ENCODE measurements around the gene ST3GAL4.

DNA sequence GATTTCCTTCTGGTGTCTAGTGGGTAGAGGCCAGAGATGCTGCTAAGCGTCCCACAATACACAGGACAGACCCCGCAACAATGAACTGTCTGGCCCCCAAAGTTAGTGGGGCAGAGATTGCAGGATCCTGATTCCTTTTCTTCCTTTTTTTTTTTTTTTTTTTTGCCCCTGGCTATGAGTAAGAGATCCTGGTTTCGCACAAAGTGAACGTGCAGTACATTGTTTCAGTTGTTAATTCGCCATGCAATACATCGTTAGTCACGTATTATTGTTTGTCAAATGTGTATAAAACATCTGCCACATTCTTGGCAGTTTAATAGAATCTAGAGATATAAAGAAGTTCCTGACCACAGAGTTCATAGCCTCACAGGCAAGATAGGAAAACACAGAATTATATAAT lies 20.2 kb downstream of the ST3GAL4 start:
- TF ChIP-seq EP300 (IDR thresholded peaks at IDR 0.05; ENCODE audit: borderline replicate concordance) (no peak), CREB1 (IDR thresholded peaks at IDR 0.05; ENCODE audit: low read depth) (no peak), FOXM1 (IDR thresholded peaks at IDR 0.05; ENCODE audit: borderline replicate concordance, low read depth) (no peak), TEAD4 (IDR thresholded peaks at IDR 0.05) (no peak), YY1 (IDR thresholded peaks at IDR 0.05; ENCODE audit: low read depth) (no peak), TAF1 (IDR thresholded peaks at IDR 0.05; ENCODE audit: low read depth) (no peak), EGR1 (IDR thresholded peaks at IDR 0.05) (no peak), RAD21 (IDR thresholded peaks at IDR 0.05; ENCODE audit: low read depth) (no peak), CEBPB (IDR thresholded peaks at IDR 0.05) (no peak), ZBTB7A (IDR thresholded peaks at IDR 0.05; ENCODE audit: low read depth) (no peak), TCF12 (IDR thresholded peaks at IDR 0.05; ENCODE audit: low read depth) (no peak)
- TF ChIP-seq, protein P1, sequence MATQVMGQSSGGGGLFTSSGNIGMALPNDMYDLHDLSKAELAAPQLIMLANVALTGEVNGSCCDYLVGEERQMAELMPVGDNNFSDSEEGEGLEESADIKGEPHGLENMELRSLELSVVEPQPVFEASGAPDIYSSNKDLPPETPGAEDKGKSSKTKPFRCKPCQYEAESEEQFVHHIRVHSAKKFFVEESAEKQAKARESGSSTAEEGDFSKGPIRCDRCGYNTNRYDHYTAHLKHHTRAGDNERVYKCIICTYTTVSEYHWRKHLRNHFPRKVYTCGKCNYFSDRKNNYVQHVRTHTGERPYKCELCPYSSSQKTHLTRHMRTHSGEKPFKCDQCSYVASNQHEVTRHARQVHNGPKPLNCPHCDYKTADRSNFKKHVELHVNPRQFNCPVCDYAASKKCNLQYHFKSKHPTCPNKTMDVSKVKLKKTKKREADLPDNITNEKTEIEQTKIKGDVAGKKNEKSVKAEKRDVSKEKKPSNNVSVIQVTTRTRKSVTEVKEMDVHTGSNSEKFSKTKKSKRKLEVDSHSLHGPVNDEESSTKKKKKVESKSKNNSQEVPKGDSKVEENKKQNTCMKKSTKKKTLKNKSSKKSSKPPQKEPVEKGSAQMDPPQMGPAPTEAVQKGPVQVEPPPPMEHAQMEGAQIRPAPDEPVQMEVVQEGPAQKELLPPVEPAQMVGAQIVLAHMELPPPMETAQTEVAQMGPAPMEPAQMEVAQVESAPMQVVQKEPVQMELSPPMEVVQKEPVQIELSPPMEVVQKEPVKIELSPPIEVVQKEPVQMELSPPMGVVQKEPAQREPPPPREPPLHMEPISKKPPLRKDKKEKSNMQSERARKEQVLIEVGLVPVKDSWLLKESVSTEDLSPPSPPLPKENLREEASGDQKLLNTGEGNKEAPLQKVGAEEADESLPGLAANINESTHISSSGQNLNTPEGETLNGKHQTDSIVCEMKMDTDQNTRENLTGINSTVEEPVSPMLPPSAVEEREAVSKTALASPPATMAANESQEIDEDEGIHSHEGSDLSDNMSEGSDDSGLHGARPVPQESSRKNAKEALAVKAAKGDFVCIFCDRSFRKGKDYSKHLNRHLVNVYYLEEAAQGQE (IDR thresholded peaks at IDR 0.05; ENCODE audit: low read depth), result no peak
- TF ChIP-seq, protein P2, sequence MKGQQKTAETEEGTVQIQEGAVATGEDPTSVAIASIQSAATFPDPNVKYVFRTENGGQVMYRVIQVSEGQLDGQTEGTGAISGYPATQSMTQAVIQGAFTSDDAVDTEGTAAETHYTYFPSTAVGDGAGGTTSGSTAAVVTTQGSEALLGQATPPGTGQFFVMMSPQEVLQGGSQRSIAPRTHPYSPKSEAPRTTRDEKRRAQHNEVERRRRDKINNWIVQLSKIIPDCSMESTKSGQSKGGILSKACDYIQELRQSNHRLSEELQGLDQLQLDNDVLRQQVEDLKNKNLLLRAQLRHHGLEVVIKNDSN (IDR thresholded peaks at IDR 0.05), result no peak
- TF ChIP-seq, protein P3, sequence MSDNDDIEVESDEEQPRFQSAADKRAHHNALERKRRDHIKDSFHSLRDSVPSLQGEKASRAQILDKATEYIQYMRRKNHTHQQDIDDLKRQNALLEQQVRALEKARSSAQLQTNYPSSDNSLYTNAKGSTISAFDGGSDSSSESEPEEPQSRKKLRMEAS (IDR thresholded peaks at IDR 0.05), result no peak

Data from Ishikawa (cell line).